ENCODE results near the gene HDAC5.

Gene HDAC5

GRCh38 chr17:44079877-44080821 is 43.3 kb downstream of the HDAC5 start:
- DNase-seq (ENCODE audit: low read depth): no peak
- TF ChIP-seq, protein P1, sequence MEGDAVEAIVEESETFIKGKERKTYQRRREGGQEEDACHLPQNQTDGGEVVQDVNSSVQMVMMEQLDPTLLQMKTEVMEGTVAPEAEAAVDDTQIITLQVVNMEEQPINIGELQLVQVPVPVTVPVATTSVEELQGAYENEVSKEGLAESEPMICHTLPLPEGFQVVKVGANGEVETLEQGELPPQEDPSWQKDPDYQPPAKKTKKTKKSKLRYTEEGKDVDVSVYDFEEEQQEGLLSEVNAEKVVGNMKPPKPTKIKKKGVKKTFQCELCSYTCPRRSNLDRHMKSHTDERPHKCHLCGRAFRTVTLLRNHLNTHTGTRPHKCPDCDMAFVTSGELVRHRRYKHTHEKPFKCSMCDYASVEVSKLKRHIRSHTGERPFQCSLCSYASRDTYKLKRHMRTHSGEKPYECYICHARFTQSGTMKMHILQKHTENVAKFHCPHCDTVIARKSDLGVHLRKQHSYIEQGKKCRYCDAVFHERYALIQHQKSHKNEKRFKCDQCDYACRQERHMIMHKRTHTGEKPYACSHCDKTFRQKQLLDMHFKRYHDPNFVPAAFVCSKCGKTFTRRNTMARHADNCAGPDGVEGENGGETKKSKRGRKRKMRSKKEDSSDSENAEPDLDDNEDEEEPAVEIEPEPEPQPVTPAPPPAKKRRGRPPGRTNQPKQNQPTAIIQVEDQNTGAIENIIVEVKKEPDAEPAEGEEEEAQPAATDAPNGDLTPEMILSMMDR (IDR thresholded peaks at IDR 0.05; ENCODE audit: control insufficient read depth, extremely low read depth, insufficient read depth): no peak
- H3K4me3 ChIP-seq (ENCODE audit: low read depth, low read length): no peak overlapping the region

GRCh38 chr17:44078412-44078811 is 45.0 kb downstream of the HDAC5 start:
- TF ChIP-seq, protein P1 (IDR thresholded peaks at IDR 0.05; ENCODE audit: control insufficient read depth, extremely low read depth, insufficient read depth): no peak
- no peak overlapping the region for H3K4me3 ChIP-seq (ENCODE audit: low read depth, low read length)
- no peak for DNase-seq (ENCODE audit: low read depth)

- DNase-seq (ENCODE audit: low read depth): no peak
- no peak overlapping the region for H3K4me3 ChIP-seq (ENCODE audit: low read depth, low read length)
- TF ChIP-seq, protein P1 (IDR thresholded peaks at IDR 0.05; ENCODE audit: control insufficient read depth, extremely low read depth, insufficient read depth): no peak
Measured at GRCh38 chr17:44077595-44077909, 45.9 kb downstream of the HDAC5 start.

GRCh38 chr17:44076716-44077594 is 46.5 kb downstream of the HDAC5 start:
- peak; percentile 87 for DNase-seq (ENCODE audit: low read depth)
- H3K4me3 ChIP-seq (ENCODE audit: low read depth, low read length): no peak overlapping the region
- TF ChIP-seq, protein P1 (IDR thresholded peaks at IDR 0.05; ENCODE audit: control insufficient read depth, extremely low read depth, insufficient read depth): no peak

DNA sequence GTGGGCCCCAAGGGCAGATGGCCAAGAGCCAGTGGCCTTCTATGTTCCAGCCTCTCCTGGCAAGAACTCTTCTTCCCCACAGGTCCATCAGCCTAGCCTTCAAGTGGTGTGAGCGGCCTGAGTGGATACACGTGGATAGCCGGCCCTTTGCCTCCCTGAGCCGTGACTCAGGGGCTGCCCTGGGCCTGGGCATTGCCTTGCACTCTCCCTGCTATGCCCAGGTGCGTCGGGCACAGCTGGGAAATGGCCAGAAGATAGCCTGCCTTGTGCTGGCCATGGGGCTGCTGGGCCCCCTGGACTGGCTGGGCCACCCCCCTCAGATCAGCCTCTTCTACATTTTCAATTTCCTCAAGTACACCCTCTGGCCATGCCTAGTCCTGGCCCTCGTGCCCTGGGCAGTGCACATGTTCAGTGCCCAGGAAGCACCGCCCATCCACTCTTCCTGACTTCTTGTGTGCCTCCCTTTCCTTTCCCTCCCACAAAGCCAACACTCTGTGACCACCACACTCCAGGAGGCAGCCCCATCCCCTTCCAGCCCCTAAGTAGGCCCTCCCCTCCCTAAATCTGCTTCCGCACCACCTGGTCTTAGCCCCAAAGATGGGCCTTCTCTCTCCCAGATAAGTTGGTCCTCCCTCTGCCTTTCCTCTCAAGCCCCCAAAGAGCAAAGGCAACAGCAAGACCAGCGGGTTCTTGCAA is 47.7 kb downstream of the HDAC5 start:
- no peak for DNase-seq (ENCODE audit: low read depth)
- TF ChIP-seq, protein P1 (IDR thresholded peaks at IDR 0.05; ENCODE audit: control insufficient read depth, extremely low read depth, insufficient read depth): no peak
- H3K4me3 ChIP-seq (ENCODE audit: low read depth, low read length): no peak overlapping the region

- DNase-seq (ENCODE audit: low read depth): no peak
- TF ChIP-seq, protein P1 (IDR thresholded peaks at IDR 0.05; ENCODE audit: control insufficient read depth, extremely low read depth, insufficient read depth): no peak
- no peak overlapping the region for H3K4me3 ChIP-seq (ENCODE audit: low read depth, low read length)
Measured at GRCh38 chr17:44074911-44075285, 48.5 kb downstream of the HDAC5 start.
